GM19043 (cell line): Measurements from ENCODE around the gene C1orf74.

Experiments
- ATAC-seq: cut with Tn5 transposase; IDR thresholded peaks from one replicate; pipeline ENCODE4 v1.9.1; 2021; ENCODE audit warnings: low read depth; ENCODE audit not compliant: unreplicated experiment

Gene C1orf74

GRCh38 chr1:209748620-209749019 is 35.7 kb downstream of the C1orf74 start:
- no peak for ATAC-seq

GRCh38 chr1:209747580-209748262 is 36.6 kb downstream of the C1orf74 start:
- ATAC-seq = peak; percentile 65

- ATAC-seq = no peak
These were observed 37.8 kb downstream of the C1orf74 start for GRCh38 chr1:209746451-209747165.

- ATAC-seq = no peak
These were observed 41.2 kb downstream of the C1orf74 start for GRCh38 chr1:209743145-209743482.

GRCh38 chr1:209742409-209743144 is 41.8 kb downstream of the C1orf74 start:
- ATAC-seq = no peak

GRCh38 chr1:209741889-209742288 is 42.5 kb downstream of the C1orf74 start:
- no peak for ATAC-seq

GRCh38 chr1:209741193-209741592 is 43.2 kb downstream of the C1orf74 start:
- ATAC-seq = no peak

- no peak for ATAC-seq
These were observed 46.1 kb downstream of the C1orf74 start for GRCh38 chr1:209738270-209738669.

GRCh38 chr1:209737118-209737505 is 47.2 kb downstream of the C1orf74 start:
- ATAC-seq = no peak

GRCh38 chr1:209736490-209737117 is 47.8 kb downstream of the C1orf74 start:
- no peak for ATAC-seq

- no peak for ATAC-seq
These were observed 50.8 kb downstream of the C1orf74 start for GRCh38 chr1:209733409-209734192.

GRCh38 chr1:209732725-209733124 is 51.6 kb downstream of the C1orf74 start:
- ATAC-seq = no peak

- ATAC-seq = no peak
These were observed 54.9 kb downstream of the C1orf74 start for GRCh38 chr1:209729436-209729835.
